ENCODE measurements around the gene HEPH. TPM values are rescaled to one million over a fixed set of nuclear protein-coding genes. Genes with fewer than 3 reads are reported as not detected.
A peak's percentile ranks its signal among the peaks of the same experiment; 100 is the strongest.

HEPH gene
- total RNA-seq, 1 donor from 2014 or later = 58.8 TPM

GRCh38 chrX:66255359-66255967 is 91.4 kb downstream of the HEPH start:
- H3K27me3 Mint-ChIP-seq (ENCODE audit: low read depth, unreplicated experiment) = no peaks in the 10 kb centered on the region
- TF ChIP-seq CTCF (IDR thresholded peaks at IDR 0.05; ENCODE audit: insufficient read depth, low read depth, low read length) (no peak), EZH2 (IDR thresholded peaks at IDR 0.05; ENCODE audit: insufficient read depth, low read length) (no peak)
- Histone ChIP-seq H3K4me3 (ENCODE audit: insufficient read depth, low read depth, low read length) (no peak overlapping the region), H3K27me3 (ENCODE audit: insufficient read depth, low read length) (no peaks in the 10 kb centered on the region), H3K27ac (ENCODE audit: low read depth, low read length) (no peak overlapping the region), H3K4me1 (ENCODE audit: insufficient read depth, low read length) (no peaks in the 10 kb centered on the region), H2AFZ (ENCODE audit: low read depth, low read length) (no peak overlapping the region), H3K79me2 (ENCODE audit: insufficient read depth, low read length) (no peaks in the 10 kb centered on the region), H3K36me3 (ENCODE audit: insufficient read depth, low read length) (no peaks in the 10 kb centered on the region), H3K9ac (ENCODE audit: low read length) (no peak overlapping the region), H3K9me3 (ENCODE audit: insufficient read depth, low read depth, low read length) (no peaks in the 10 kb centered on the region), H4K20me1 (ENCODE audit: insufficient read depth, low read length) (no peaks in the 10 kb centered on the region), H3K4me2 (ENCODE audit: low read length) (no peak overlapping the region)
- peaks cover 2% of the 10 kb centered on the region for H3K9me3 Mint-ChIP-seq (ENCODE audit: unreplicated experiment)
- FAIRE-seq (no peak), DNase-seq (ENCODE audit: low read depth) (no peak)
- no peak overlapping the region for H3K4me3 Mint-ChIP-seq (ENCODE audit: unreplicated experiment)
- no peak overlapping the region for H3K27ac Mint-ChIP-seq (ENCODE audit: unreplicated experiment)
- no peaks in the 10 kb centered on the region for H3K4me1 Mint-ChIP-seq (ENCODE audit: low read depth, unreplicated experiment)
- H3K36me3 Mint-ChIP-seq (ENCODE audit: low read depth, unreplicated experiment) = peaks cover 8% of the 10 kb centered on the region

- Histone ChIP-seq H3K9me3 (ENCODE audit: insufficient read depth, low read depth, low read length) (no peaks in the 10 kb centered on the region), H3K27ac (ENCODE audit: low read depth, low read length) (no peak overlapping the region), H3K9ac (ENCODE audit: low read length) (no peak overlapping the region), H3K27me3 (ENCODE audit: insufficient read depth, low read length) (no peaks in the 10 kb centered on the region), H3K4me1 (ENCODE audit: insufficient read depth, low read length) (no peaks in the 10 kb centered on the region), H3K4me2 (ENCODE audit: low read length) (no peak overlapping the region), H2AFZ (ENCODE audit: low read depth, low read length) (no peak overlapping the region), H3K79me2 (ENCODE audit: insufficient read depth, low read length) (no peaks in the 10 kb centered on the region), H3K36me3 (ENCODE audit: insufficient read depth, low read length) (no peaks in the 10 kb centered on the region), H4K20me1 (ENCODE audit: insufficient read depth, low read length) (no peaks in the 10 kb centered on the region), H3K4me3 (ENCODE audit: insufficient read depth, low read depth, low read length) (no peak overlapping the region)
- TF ChIP-seq EZH2 (IDR thresholded peaks at IDR 0.05; ENCODE audit: insufficient read depth, low read length) (no peak), CTCF (IDR thresholded peaks at IDR 0.05; ENCODE audit: insufficient read depth, low read depth, low read length) (no peak)
- no peak overlapping the region for H3K27ac Mint-ChIP-seq (ENCODE audit: unreplicated experiment)
- peaks cover 9% of the 10 kb centered on the region for H3K36me3 Mint-ChIP-seq (ENCODE audit: low read depth, unreplicated experiment)
- no peak for DNase-seq (ENCODE audit: low read depth)
- no peaks in the 10 kb centered on the region for H3K9me3 Mint-ChIP-seq (ENCODE audit: unreplicated experiment)
- peak; percentile 97 for FAIRE-seq
- no peaks in the 10 kb centered on the region for H3K27me3 Mint-ChIP-seq (ENCODE audit: low read depth, unreplicated experiment)
- H3K4me1 Mint-ChIP-seq (ENCODE audit: low read depth, unreplicated experiment) = no peaks in the 10 kb centered on the region
- H3K4me3 Mint-ChIP-seq (ENCODE audit: unreplicated experiment) = no peak overlapping the region
Observed at GRCh38 chrX:66262807-66263206, 98.8 kb downstream of the HEPH start.

Other genes with a start within 250 kb of the HEPH start
- gene VSIG4, start 124.2 kb upstream of the HEPH start, total RNA-seq = not detected in 2 replicates

All from astrocyte (in vitro differentiated cells and primary cell).